NOMO-1 treated with DMSO at 0.1 percent for 48 hours (cell line): ENCODE measurements around the gene TPRN.
A peak's percentile ranks its signal among the peaks of the same experiment; 100 is the strongest.

Source experiments
- DNase-seq: peaks from one replicate; lab custom pipeline; 2025; ENCODE audit not compliant: unreplicated experiment; lab: John Stamatoyannopoulos, UW

TPRN gene

GRCh38 chr9:137213160-137214060 is 12.9 kb upstream of the TPRN start:
- no peak for DNase-seq

GRCh38 chr9:137212520-137212919 is 12.0 kb upstream of the TPRN start:
- DNase-seq: no peak

GRCh38 chr9:137211532-137211931 is 11.0 kb upstream of the TPRN start:
- no peak for DNase-seq

GRCh38 chr9:137206602-137207001 is 6.1 kb upstream of the TPRN start:
- no peak for DNase-seq

GRCh38 chr9:137205126-137206069 is 4.9 kb upstream of the TPRN start, which contains the start of the genes NDOR1 and TMEM203:
Gene NDOR1 (plus strand): TSS chr9:137205700. CDS start chr9:137205778, 78 bp downstream.
Gene TMEM203 (minus strand): TSS chr9:137205648. CDS start chr9:137205414, 234 bp downstream.
- peak; percentile 92 for DNase-seq

GRCh38 chr9:137204731-137205125 is 4.2 kb upstream of the TPRN start:
- DNase-seq: no peak

- DNase-seq: no peak
Observed at GRCh38 chr9:137202966-137203365, 2.4 kb upstream of the TPRN start.

- no peak for DNase-seq
Observed at GRCh38 chr9:137201205-137201868, 796 bp upstream of the TPRN start.

GRCh38 chr9:137199411-137200121 is 975 bp downstream of the TPRN start:
- no peak for DNase-seq

DNA sequence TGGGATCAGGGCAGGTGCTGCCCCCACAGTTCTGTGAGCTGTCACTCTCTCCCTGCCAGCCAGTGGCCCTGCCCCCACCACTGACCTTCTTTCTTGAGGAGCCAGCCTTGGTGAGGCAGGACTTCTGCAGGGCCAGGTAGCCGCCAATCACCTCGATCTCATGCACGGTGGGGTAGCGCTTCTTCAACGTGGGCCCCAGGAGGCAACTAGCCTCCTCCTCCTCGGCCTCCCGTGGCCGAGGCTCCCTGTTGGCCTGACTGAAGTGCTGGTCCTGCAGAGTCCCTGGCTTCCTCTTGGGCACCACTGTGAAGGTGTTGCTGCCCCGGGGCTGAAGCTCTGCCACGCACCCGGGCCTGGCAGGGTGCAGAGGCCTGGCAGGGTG is 1.6 kb downstream of the TPRN start:
- no peak for DNase-seq

- no peak for DNase-seq
Observed at GRCh38 chr9:137198051-137198901, 2.3 kb downstream of the TPRN start.

DNA sequence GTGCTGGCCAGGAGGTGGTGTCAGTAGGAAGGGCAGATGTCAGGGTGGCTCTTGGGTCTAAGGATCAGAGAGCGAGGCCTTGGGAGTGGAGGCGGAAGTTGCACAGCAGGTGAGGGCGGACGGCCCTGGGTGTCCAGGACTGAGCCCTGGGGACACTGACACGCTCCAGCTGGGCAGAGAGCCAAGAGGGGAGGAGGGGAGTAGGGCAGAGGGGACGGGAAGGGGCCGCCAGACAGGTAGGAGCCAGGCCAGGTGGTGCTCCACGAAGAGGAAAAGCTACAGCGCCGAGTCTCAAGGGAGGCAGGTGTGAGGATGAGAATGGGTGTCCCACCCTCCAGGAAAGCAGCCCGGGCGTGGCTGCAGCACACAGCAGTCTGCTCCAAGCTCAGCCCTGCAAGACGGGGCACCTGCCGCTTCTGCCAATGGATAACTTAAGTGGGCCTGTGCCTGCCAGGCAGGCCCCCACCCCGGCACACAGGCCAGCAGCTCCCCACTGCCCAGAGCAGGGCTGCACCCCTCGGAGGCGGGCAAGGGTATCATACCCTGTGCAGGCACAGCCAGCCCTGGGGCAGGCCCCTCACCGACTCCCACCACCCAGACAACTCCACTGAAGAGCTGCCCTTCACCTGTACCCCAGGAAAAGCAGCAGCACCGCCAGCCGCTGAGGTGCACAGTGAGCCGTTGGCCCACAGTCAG is 4.9 kb downstream of the TPRN start:
- no peak for DNase-seq

GRCh38 chr9:137194909-137195308 is 5.6 kb downstream of the TPRN start:
- no peak for DNase-seq

DNA sequence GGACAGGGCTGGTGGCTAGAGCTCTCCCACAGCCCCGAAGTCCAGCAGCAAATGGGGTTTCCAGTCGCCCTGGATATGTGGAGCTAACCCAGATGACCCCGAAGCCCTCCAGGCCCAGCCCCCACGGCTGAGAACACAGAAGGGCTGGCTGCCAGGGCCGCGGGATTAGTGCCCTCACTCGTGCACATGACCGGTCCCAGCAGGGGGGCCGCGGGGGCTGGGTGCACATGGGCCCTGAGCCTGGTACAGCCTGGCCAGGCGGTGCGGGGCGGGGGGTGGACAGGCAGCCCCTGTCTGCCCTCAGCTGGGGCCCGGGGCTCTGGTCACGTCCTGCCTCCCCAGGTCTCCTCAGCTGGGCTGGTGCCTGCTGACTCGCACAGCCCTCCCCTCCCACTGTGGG is 6.2 kb downstream of the TPRN start:
- DNase-seq: no peak

DNA sequence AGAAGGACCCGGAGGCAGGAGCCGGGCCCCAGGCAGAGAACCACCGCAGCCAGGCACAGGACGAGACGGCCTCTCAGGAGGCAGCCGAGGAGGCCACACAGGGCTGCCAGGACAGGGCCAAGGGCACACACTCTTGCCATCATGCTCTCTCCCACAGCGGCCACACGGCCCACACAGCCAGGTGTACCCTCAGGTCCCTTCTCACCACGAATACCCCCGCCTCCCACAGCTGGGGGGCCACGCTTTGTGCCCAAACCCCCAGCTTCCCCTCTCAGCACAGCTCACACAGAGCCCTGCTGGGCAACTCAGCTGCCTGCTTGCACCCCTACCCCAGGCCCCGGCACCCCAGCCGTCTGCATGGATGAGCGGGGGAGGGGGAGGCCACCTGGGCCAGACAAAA is 6.8 kb downstream of the TPRN start:
- DNase-seq: no peak

- DNase-seq: no peak
Observed at GRCh38 chr9:137192859-137193258, 7.7 kb downstream of the TPRN start.

- DNase-seq: no peak
Observed at GRCh38 chr9:137192448-137192780, 8.1 kb downstream of the TPRN start.

GRCh38 chr9:137191691-137192447 is 8.7 kb downstream of the TPRN start:
- no peak for DNase-seq
